LHCN-M2 (cell line): Measurements from ENCODE around the gene ATRNL1. TPM values are rescaled to one million over a fixed set of nuclear protein-coding genes. Genes with fewer than 3 reads are reported as not detected.
"Not testable (repeated sequence)": the region's sequence is repeated elsewhere in the genome, so short reads cannot be mapped to it uniquely, and the experiment has no call there.

Experiments
- DNase-seq: peaks from one replicate; pipeline ENCODE4 v3.0.0-alpha.2; 2012; ENCODE audit warnings: low read depth
- total RNA-seq: library from RNA; depleted of rRNA; stranded (reverse); fragments of >200 nt; gene quantifications from 2 replicates; pipeline ENCODE4 v1.2.3, GENCODE V29; 2014

The ATRNL1 gene
- total RNA-seq, 1 experiment from 2014 or later = 13.1 TPM

DNA sequence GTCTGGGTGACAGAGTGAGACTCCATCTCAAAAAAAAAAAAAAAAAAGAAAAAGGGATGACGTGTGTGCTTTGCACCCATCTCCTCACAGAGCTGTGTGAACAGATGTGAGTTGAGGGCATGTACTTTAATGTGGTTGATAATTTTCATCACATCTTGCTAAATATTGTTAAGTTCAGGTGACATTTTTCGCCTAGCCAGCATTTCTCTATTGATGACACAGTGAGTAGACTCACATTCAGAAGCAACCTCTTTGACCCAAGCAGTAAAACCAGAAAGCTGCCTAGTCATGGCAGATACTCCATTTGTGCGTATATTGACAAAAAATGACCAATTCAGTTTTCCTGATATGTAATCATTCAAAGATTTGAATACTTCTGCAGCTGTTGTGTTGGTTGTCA lies 126.0 kb downstream of the ATRNL1 start:
- DNase-seq = no peak

DNA sequence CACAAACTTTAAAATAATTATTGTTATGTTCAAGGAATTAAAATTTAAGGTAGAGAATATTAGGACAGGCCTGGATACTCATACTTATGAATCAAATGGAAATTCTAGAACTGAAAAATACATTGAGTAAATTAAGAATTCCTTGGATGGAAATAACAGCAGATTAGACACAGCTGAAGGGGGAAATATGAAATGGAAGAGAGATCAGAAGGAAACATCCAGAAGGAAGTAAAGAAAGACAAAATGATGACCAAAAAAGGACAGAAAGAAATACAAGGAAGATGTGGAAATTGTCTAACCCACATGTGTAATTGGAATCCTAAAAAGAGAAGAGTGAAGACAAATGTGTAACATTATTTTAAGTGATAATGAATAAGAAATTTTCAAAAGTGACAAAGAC lies 128.9 kb downstream of the ATRNL1 start:
- DNase-seq = no peak

DNA sequence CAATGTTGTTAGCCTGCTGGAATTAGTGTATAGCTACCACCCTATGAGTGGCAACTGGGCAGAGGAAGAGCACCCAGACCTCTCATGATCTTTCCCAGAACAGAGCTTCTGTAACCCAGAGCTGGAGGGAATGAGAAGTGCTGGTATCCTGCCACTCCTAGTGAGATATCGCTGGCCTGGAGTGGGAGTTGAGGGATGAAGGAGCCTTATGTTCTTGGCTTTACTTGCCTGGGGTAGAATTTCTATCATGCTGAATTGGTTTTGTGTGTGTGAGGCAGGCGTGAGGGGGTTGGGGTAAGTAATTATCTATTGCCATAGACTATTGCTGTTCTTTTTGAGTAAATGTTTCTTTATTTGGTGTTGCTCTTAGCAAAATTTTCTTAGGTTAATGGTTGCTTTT lies 146.6 kb downstream of the ATRNL1 start:
- DNase-seq = no peak

DNA sequence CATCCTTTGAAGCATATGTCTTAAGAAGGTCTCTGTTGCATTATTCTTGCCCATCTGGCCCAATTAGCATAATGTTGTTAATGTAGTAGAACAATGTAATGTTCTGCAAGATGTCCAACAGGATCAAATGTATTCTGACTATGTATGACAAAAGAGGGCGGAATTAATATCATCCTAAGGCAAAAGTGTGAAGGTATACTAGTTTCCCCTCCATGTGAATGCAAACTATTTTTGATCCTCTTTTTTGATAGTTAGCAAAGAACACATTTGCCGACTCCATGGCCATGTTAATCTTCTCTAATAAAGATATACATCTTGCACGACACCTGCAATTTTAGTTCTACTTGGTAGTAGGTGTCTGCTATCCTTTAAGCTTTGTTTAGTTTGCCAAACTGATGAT lies 157.6 kb downstream of the ATRNL1 start:
- no peak for DNase-seq

DNA sequence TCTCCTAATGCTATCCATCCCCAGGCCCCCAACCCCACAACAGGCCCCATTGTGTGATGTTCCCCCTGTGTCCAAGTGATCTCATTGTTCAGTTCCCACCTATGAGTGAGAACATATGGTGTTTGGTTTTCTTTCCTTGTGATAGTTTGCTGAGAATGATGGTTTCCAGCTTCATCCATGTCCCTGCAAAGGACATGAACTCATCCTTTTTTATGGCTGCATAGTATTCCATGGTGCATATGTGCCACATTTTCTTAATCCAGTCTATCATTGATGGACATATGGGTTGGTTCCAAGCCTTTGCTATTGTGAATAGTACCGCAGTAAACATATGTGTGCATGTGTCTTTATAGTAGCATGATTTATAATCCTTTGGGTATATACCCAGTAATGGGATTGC lies 160.6 kb downstream of the ATRNL1 start:
- DNase-seq = not testable (repeated sequence)

DNA sequence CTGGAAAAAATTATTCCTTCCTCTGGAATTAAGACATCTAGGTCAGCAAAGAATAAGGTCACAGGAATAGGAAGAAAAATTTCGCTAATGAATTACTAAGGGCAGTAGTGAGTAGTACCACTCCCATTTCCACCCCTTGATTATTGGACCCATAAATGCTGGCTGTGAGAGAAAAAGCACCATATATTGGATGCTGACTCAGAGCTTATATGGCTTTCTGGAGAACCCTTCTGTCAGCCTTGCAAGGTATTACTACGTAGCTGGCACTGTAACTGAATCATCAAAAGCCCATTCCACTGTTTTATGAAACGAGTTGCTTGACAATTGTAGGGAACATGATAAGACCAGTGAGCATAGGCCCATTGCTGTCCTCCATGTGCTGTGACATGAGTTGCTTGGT lies 179.3 kb downstream of the ATRNL1 start:
- no peak for DNase-seq

DNA sequence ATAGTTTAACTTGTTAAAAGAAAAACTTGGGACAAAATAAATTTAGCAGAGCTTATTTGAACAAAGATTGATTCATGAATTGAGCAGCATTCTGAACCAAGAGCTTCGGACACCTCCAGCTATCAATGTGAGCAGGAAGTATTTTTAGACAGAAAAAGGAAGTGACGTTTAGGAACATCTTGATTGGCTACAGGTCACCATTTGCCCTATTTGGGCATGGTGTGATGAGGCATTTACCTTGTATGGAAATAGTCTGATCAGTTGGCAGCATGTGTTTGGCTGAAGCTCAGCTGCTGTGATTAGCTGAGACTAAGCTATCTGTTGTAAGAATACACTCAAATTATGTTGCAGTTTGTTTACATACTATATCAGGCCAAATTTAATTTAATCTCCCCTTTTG lies 185.1 kb downstream of the ATRNL1 start:
- DNase-seq = no peak

DNA sequence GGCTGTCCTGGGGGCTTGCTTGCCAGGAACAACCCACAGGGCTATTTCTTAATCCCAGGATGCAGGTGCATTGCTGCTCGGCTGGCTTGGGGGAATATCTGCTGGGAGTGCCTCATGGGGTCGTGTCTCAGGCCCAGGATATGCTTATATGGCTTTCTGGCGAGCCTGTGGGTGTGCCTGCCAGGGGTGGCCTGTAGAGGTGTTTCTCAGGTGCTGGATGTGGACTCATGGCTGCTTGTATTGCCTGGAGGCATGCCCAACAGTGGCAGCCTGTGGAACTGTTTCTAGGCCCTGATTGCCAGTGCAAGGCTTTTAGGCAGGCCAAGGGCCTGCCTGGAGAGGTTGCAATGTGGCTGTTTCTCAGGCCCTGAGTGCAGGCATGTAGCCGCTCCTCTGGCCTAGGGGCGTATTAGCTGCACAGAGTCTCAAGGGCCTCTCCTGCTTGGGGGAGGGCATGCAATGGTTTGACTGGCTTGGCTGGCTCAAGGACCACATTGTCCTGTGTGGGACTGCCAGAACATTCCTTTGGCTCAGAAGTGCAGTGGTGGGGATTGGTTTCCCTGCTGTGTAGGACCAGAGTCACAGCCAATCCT lies 202.1 kb downstream of the ATRNL1 start:
- DNase-seq = no peak

DNA sequence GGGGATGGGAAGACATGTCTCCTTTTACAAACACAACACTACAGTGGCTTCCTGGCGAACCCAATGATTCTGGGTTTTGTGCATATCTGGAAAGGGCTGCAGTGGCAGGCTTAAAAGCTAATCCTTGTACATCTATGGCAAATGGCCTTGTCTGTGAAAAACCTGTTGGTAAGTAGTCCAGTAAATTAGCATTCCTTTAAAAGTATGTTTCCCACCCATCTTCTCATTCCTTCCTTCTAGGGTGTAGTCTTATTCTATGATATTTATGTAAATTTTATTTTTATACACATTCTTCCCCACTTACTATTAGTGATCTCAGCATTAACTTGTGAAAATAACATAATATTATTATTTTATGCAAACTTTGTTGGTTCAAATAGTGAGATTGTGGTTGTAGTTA lies 206.9 kb downstream of the ATRNL1 start:
- no peak for DNase-seq

DNA sequence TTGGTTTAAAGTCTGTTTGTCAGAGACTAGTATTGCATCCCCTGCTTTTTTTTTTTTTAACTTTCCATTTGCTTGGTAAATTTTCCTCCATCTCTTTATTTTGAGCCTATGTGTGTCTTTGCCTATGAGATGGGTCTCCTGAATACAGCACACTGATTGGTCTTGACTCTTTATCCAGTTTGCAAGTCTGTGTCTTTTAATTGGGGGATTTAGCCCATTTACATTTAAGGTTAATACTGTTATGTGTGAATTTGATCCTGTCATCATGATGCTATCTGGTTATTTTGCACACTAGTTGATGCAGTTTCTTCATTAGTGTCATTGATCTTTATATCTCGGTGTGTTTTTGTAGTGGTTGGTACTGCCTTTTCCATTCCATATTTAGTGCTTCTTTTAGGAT lies 226.5 kb downstream of the ATRNL1 start:
- DNase-seq = not testable (repeated sequence)

DNA sequence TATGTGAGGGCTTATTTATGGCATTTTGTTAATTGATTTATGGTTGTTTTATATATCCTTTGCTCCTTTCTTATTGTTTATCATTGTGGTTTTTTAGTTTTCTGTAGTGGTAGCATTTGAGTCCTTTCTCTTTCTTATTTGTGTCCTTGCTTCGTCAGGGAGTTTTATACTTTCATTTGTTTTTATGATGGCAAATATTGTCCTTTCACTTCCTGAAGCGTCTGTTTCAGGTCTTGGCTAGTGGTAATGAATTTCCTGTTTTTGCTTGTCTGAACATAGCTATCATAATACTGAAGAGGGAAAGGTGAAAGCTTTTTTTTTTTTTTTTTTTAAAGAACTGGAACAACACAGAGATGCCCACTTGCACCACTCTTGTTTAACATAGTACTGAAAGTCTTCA lies 228.2 kb downstream of the ATRNL1 start:
- no peak for DNase-seq

DNA sequence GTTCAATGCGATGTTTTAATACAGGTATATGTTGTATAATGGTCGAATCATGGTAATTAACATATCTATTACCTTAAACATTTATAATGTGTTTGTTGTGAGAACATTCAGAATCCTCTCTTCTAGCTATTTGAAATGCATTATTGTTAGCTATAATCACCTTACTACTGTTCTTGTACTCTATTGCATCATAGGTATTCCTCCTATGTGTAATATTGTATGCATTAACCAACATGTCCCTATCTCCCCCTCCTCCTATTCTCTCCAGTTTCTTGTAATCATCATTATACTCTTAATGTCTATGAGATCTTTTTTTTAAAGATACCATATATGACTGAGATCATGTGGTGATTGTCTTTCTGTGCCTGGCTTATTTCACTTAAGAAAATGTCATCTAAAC lies 235.2 kb downstream of the ATRNL1 start:
- no peak for DNase-seq

DNA sequence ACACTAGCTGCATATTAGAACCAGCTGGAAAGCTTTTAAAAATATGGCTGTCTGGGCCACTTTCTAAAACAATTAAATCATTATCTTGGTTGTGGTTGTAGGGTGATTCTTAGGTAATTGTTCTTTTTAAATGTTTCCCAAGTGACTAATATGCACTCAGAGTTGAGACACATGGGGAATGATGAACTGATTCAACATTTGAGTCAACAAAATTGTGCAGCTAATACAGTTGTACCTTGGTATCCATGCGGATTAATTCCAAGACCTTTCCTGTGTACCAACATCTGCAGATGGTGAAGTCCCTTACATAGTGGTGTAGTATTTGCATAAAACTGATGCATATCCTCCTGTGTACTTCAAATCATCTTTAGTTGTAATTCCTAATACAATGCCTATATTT lies 242.2 kb downstream of the ATRNL1 start:
- DNase-seq = peak; percentile 50

DNA sequence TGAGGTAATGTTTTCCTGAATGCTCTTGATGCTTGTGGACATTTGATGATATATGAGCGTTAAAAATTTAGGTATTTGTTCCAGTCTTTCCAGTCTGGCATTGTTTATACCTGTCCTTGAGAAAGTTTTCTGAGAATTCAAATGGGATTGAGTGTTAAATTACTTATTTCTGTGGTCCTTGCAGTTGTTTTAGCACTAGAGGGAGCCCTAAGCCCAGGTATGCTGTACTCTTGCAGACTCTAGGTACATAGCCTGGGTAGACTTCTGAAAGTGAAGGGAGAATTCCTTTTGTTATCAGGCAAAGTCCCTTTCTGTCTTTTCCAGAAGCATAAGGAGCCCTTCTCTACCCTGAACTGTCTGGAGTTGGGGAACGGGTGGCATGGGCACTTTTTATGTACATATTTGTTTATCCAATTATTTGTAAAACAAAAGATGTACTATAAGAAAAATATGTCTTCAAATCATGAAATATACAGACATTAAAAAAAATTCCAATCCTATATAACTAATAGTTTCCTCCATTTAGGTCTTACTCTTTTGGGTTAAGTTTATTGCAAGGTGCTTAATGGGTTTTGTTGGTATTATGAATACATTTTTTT lies 262.1 kb downstream of the ATRNL1 start:
- DNase-seq = peak; percentile 70

DNA sequence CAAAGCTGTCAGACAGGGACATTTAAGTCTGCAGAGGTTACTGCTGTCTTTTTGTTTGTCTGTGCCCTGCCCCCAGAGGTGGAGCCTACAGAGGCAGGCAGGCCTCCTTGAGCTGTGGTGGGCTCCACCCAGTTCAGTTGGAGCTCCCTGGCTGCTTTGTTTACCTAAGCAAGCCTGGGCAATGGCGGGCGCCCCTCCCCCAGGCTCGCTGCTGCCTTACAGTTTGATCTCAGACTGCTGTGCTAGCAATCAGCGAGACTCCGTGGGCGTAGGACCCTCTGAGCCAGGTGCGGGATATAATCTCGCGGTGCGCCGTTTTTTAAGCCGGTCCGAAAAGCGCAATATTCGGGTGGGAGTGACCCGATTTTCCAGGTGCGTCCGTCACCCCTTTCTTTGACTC lies 274.8 kb downstream of the ATRNL1 start:
- not testable (repeated sequence) for DNase-seq

DNA sequence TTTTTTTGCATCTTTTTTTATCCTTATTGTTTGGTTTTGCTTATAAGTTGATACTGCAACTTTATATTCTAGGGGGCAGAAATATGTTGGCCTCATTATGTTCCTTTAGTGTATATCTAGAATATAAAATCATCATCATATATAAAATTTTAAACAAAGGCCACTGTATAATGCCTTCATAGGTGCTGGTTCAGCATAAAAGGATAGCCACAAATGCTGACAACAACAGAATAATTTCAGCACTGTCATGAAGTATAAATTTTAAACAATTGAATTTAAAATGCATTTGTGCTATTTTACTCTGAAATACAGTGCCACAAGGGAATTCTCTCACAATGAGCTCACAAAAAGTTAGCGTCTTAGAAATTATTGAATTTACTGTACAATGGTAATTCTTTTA lies 285.9 kb downstream of the ATRNL1 start:
- no peak for DNase-seq

DNA sequence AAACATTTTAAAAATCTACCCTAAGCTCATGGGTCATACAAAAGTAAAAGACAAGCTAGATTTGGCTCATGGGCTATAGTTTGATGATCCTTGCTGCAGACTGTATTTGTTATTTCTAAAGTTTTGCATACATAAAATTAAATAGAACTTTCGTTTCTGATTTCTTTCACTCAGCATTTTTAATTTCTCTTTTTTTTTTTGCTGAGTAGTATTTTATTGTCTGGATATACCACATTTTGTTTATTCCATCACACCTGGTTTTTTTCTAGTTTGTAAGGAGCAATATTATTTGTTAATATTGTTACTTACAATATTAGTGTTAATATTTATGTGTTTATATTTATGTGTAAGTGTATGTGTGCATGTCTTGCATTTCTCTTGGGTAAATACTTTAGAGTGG lies 291.5 kb downstream of the ATRNL1 start:
- no peak for DNase-seq

DNA sequence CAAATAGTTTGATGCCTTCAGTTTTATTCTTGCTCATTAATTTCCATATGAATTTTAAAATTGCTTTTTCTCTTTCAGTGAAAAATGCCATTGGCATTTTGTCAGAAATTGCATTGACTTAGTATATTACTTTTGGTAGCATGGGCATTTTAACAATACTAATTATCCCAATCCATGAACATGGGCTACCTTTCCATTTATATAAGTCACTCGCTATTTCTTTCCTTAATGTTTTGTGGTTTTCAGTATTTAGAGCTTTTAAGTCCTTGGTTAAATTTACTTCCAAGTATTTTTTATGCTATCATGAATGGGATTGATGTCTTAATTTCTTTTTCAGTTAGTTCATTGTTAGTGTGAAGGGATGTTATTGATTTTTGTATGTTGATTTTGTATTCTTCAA lies 297.4 kb downstream of the ATRNL1 start:
- DNase-seq = no peak

DNA sequence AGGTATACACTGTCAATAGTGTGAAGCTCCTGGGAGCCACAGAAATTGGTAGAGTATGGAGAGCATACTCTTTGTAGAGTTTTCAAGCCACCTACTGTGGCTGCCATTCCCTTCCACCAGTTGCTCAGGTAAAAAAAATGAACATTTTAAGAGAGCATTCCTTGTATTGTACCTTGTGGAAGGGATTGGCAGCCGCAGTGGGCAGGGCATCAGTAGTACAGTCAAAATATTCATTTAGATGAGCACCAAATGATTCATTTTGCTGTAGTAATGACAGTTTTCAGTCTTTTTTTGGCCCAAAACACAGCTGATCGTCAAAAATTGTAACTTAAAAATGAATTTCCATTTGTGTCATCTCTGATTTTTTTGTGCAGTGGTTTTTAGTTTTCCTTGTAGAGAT lies 304.9 kb downstream of the ATRNL1 start:
- no peak for DNase-seq

DNA sequence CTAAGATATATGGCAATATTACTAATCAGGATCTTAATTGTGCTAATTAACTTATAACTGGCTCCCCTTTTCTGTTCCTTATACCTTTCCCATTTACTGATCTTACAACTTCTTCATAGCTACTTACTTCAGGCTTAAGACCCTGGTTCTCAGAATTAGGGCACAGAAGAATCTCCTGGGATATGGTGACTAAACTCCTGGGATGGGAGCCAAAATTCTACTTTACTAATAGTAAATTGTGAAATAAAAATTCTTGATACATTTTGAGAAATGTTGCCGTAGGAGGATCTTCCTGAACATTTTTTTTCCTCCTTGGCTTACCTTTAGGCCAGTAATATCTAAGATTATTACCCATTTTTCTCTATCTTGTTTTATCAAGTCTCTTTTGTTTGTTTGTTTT lies 309.5 kb downstream of the ATRNL1 start:
- DNase-seq = peak; percentile 81

DNA sequence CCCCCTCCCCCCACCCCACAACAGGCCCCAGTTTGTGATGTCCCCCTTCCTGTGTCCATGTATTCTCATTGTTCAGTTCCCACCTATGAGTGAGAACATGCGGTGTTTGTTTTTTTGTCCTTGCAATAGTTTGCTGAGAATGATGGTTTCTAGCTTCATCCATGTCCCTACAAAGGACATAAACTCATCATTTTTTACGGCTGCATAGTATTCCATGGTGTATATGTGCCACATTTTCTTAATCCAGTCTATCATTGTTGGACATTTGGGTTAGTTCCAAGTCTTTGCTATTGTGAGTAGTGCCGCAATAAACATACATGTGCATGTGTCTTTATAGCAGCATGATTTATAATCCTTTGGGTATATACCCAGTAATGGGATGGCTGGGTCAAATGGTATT lies 312.7 kb downstream of the ATRNL1 start:
- DNase-seq = not testable (repeated sequence)

DNA sequence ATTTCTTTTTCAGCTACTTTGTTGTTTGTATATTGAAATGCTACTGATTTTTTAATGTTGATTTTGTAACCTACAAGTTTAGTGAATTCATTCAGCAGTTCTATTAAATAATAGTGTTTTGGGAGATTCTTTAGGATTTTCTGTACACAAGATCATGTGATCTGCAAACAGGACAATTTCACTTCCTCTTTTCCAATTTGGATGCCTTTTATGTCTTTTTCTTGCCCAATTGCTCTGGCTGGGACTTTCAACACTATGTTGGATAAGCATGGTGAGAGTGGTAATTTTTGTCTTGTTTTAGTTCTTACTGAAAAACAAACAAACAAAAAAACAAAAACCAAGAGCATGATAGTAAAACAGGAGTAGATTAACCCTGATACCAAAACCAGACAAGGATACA lies 316.2 kb downstream of the ATRNL1 start:
- DNase-seq = no peak

DNA sequence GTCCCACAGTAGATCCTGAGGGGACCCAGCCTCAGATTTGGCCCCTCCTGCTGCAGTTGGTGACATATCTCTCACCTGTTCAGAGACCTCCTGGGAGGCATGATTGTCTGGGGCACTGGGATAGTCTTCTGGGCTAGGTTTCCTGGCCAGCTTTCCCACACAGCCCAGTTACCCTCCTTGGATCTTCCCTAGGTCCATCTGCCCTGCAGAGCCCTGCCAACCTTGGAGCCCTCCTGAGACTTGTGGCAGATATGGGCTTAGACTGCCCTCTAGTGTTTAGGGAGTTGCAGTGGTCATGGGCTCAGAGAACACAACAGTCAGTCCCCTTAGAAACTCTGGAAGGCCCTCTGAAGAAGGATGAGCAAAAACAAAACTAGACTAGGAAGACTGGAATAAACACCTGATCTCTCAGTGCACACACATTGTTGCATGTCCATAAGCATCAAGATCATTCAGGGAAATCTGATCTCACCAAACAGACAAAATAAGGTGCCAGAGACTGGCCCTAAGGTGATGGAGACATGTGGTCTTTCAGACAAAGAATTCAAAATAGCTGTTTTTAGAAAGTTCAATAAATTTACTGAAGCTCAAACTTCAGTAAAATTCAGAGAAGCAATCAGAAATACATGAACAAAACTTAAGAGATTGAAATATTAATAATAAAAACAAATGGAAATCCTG lies 324.6 kb downstream of the ATRNL1 start:
- DNase-seq = peak; percentile 72
